ENCODE measurements around the gene FFAR4. TPM values are rescaled to one million over a fixed set of nuclear protein-coding genes. Genes with fewer than 3 reads are reported as not detected.
A peak's percentile ranks its signal among the peaks of the same experiment; 100 is the strongest.

FFAR4 gene
- total RNA-seq, 1 donor from 2014 or later: not detected

GRCh38 chr10:93599778-93600177 is 33.3 kb downstream of the FFAR4 start:
- no peak for DNase-seq (ENCODE audit: low read depth in 2 of 2)

DNA sequence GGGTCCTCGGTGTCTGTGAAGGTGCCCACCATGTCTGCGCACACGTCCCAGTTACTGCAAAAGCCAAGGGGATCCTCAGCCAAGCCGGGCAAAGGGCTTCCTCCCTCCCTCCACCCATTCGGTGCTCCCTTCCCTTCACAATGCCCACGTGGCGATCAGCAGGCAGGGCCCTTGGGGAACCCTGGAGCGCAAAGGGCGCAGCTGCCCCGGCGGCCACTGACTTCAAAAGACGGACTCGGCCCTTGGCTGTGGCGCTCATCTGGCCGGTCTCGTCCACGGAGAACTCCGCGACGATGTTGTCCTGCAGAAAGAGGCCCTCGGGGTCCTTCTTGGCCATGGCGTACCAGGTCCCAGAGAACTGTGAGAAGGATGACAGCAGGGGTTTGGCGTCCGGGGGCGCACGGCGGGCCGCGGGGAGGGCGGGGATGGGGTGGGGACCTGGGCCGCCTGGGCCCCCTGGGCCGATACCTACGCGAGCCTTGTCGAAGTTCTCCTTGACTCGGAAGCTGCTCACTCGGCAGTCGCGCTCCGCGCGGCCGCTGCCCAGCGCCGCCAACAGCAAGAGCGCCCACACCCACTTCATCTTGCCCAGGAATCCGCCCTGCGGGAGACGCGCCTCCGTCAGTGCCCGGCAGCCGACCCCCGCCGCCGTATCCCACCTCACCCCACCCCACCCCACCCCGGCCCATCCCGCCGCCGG is 34.1 kb downstream of the FFAR4 start:
- peak in 1 of 2 donors; percentile 34 for DNase-seq (ENCODE audit: low read depth in 2 of 2)

DNA sequence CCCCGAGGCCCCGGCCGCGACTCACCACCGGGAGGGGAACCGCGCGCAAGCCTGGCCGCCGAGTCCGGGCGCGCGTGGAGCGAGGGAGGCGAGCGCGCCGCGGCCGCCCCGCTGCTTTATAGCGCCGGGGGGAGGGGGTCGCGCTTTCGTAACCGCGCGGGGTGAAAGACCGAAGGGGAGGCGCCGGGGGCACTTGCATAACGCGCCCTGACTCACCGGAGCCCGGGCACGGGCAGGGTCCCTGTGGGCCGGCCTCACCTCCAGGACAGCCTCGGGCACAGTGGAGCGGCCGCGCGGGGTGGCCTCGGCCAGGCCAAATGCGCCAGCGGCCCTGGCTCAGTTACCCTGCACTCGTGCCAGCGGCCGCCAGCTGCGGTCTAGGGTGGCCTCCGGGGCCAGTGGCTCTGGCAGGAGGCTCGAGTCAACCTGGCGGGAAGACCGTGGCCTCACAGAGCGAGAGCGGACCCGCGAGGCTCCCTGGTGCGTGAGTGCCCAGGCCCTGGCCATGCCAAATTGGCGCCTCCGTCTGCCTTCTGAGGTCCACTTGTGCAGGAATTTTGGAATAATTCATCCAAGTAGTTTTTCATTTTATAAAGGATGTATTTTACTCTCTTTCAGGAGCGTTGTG is 34.8 kb downstream of the FFAR4 start, which contains the start of gene RBP4:
Gene RBP4 (minus strand): TSS at position 90 of the 628 bp plus-strand sequence. CDS start 207 bp downstream, outside the sequence.
- no peak for DNase-seq (ENCODE audit: low read depth in 2 of 2)

- no peak for DNase-seq (ENCODE audit: low read depth in 2 of 2)
These were observed 35.3 kb downstream of the FFAR4 start for GRCh38 chr10:93601774-93602162.

- no peak for DNase-seq (ENCODE audit: low read depth in 2 of 2)
These were observed 36.6 kb downstream of the FFAR4 start for GRCh38 chr10:93603023-93603422.

- peak in 1 of 2 donors; percentile 18 for DNase-seq (ENCODE audit: low read depth in 2 of 2)
These were observed 37.7 kb downstream of the FFAR4 start for GRCh38 chr10:93604146-93604545.

DNA sequence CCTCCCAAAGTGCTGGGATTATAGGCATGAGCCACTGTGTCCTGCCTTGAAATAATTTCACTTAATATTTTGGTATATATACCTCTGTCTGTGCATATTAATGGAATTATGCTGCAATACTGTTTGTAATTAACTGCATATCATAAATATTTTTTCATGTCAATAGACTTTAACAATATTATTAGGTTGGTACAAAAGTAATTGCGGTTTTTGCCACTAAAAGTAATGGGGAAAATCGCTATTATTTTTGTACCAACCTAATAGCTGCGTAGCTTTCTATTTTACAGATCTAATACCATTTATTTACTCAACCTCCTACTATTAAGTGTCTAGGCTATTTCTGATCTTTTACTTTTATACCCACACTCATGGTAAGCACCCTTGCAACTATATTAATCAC is 42.0 kb downstream of the FFAR4 start:
- DNase-seq (ENCODE audit: low read depth in 2 of 2): no peak

GRCh38 chr10:93612311-93612710 is 45.8 kb downstream of the FFAR4 start, which contains the start of gene PDE6C:
PDE6C (plus strand) TSS chr10:93612537; CDS start chr10:93612726, 189 bp downstream.
- DNase-seq (ENCODE audit: low read depth in 2 of 2): no peak

- DNase-seq (ENCODE audit: low read depth in 2 of 2): no peak
These were observed 46.7 kb downstream of the FFAR4 start for GRCh38 chr10:93613126-93613525.

GRCh38 chr10:93614101-93614825 is 47.8 kb downstream of the FFAR4 start:
- no peak for DNase-seq (ENCODE audit: low read depth in 2 of 2)

GRCh38 chr10:93615576-93616235 is 49.2 kb downstream of the FFAR4 start:
- DNase-seq (ENCODE audit: low read depth in 2 of 2): no peak

DNA sequence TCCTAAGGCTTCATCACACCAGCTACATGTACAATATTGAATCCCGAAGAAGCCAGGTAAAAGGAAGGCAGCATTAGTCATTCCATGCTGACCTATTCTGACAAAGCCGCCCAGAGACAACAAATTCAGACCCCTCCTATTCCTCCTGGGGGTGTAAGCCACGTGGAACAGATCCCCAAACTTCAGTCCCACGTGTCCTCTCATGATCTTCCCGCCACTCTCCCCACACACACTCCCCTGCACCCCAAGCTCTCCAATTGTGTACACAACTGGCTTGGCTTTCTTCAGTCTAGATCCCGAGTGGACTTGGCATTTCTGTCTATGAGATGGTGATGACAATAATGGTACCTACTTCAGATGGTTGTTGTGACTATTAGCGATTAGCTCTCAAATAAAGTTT is 54.5 kb downstream of the FFAR4 start:
- no peak for DNase-seq (ENCODE audit: low read depth in 2 of 2)

- DNase-seq (ENCODE audit: low read depth in 2 of 2): no peak
These were observed 56.5 kb downstream of the FFAR4 start for GRCh38 chr10:93622942-93623341.

- DNase-seq (ENCODE audit: low read depth in 2 of 2): no peak
These were observed 62.4 kb downstream of the FFAR4 start for GRCh38 chr10:93628858-93629257.

DNA sequence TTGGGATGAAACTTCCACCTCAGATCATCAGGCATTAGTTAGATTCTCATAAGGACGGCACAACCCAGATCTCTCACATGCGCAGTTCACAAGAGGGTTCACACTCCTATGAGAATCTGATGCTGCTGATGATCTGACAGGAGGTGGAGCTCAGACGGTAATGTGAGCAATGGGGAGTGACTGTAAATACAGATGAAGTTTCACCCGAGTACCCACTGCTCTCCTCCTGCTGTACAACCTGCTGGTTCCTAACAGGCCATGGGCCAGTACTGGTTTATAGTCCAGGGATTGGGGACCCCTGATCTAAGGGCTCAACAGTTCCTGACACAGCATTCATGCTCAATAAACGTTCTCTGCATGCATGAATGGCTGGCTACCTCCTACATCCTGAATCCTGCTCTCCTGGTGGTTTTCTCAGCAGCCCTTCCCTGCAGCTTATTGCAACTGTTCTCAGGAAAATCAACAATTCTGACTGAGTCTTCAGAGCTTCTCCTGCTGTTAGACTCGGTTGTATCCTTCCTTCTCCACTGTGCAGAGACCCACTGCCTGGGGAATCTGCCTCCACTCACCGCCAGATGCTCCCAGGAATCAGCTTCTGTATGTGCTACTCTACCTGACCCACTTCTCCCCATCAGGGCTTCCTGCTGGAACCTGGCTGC is 63.3 kb downstream of the FFAR4 start:
- no peak for DNase-seq (ENCODE audit: low read depth in 2 of 2)

DNA sequence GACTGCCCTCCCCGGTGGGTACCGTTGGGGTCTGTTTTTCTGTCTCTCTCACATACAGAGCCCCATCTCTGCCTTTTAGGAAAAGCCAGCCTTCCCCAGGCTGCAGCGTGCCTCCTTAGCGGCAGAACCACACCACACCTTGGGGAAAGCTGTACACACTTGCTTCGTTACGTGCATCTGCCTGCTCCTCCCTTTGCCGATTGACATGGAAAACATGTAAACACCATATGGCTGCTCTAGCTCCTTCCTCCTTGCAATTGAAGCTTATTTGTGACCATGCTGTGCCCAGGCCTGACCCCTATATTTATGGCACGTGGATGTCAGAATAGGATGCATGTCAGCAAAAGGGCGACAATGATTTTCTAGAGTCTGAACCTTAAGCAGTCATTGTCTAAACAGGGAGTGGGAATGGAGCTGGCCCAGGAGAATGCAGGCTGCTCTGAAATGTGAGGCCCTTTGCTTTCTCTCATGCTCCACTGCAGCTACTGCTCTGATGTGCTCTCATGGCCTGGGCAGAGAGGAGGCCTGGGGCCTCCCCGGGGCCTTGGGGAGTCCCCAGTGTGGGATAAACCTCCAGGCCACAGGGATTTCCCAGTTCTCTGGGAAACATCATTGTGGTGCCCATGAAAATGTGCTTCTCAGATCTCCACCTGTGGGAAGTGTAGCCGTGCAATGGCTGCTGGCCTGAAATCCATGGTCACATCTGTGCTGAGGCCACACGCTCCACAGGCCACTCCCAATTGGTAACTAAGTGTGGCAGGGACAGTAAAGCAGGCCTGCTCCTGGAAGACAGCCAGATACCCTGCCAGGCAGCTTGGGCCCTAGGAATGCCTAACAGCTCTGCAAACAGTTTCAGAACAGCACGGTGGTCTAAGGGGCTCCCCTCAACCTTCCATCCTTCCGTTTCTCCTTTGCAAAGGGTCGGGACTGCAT is 64.4 kb downstream of the FFAR4 start:
- no peak for DNase-seq (ENCODE audit: low read depth in 2 of 2)

All from dermis microvascular lymphatic vessel endothelial cell (primary cell).